ENCODE measurements around the gene STXBP6. TPM values are rescaled to one million over a fixed set of nuclear protein-coding genes. Genes with fewer than 3 reads are reported as not detected.

The STXBP6 gene
- total and polyA plus RNA-seq, 2 donors (not counting 3 experiments of a cell fraction or from before 2014, with no cell fraction given): 0.06 TPM; not detected in 1

DNA sequence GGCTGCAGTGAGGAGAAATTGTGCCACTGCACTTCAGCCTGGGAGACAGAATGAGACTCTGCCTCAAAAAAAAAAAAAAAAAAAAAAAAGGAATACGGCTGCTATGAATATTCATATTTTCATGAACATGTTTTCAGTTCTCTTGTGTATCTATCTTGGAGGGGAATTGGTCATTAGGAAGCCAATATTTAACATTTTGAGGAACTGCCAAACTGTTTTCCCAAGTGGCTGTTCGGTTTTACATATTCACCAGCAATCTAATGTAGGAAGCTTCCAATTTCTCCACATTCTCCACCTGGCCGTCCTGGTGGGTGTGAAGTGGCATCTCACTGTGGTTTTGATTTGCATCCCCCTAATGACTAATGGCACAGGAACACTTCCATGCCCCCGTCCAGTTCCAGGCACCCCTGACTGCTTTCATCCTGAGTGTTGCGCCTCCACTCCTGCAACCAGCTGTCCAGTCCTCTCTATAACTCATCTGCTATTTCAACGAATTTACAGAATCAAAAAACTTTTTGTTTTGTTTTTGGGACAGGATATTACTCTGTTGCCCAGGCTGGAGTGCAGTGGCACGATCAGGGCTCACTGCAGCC is 5.7 kb downstream of the STXBP6 start:
- no peaks in the 10 kb centered on the region for H3K79me2 ChIP-seq (ENCODE audit: control insufficient read depth, insufficient read depth, low read length)
- H4K20me1 ChIP-seq (replicated peaks; ENCODE audit: control insufficient read depth, extremely low read depth, insufficient read depth, low read length): no peaks in the 10 kb centered on the region
- no peaks in the 10 kb centered on the region for H3K9me1 ChIP-seq (replicated peaks; ENCODE audit: control insufficient read depth, extremely low read depth, insufficient read depth, low read length)
- H3K4me3 ChIP-seq (replicated peaks in 1 of 3; ENCODE audit: insufficient read depth in 1 of 3, low read depth in 1 of 3, low read length in 3 of 3): no peak overlapping the region
- TF ChIP-seq POLR2AphosphoS5 (IDR thresholded peaks at IDR 0.05; ENCODE audit: insufficient read depth, low read depth, low read length) (no peak), MAX (IDR thresholded peaks at IDR 0.05; ENCODE audit: insufficient read depth, insufficient read length) (no peak), EZH2 (IDR thresholded peaks at IDR 0.05; ENCODE audit: borderline replicate concordance, low read depth, low read length, severe bottlenecking) (no peak), GATA2 (IDR thresholded peaks at IDR 0.05; ENCODE audit: insufficient read depth, insufficient read length, low read depth, low read length) (no peak), POLR2A (IDR thresholded peaks at IDR 0.05; ENCODE audit: low read depth, low read length) (no peak), MYC (IDR thresholded peaks at IDR 0.05; ENCODE audit: low read depth, low read length) (no peak), FOS (IDR thresholded peaks at IDR 0.05; ENCODE audit: borderline replicate concordance, insufficient read depth, low read length) (no peak), JUN (IDR thresholded peaks at IDR 0.05; ENCODE audit: borderline replicate concordance, insufficient read depth, insufficient read length, low read depth) (no peak)
- TF ChIP-seq, protein P1, sequence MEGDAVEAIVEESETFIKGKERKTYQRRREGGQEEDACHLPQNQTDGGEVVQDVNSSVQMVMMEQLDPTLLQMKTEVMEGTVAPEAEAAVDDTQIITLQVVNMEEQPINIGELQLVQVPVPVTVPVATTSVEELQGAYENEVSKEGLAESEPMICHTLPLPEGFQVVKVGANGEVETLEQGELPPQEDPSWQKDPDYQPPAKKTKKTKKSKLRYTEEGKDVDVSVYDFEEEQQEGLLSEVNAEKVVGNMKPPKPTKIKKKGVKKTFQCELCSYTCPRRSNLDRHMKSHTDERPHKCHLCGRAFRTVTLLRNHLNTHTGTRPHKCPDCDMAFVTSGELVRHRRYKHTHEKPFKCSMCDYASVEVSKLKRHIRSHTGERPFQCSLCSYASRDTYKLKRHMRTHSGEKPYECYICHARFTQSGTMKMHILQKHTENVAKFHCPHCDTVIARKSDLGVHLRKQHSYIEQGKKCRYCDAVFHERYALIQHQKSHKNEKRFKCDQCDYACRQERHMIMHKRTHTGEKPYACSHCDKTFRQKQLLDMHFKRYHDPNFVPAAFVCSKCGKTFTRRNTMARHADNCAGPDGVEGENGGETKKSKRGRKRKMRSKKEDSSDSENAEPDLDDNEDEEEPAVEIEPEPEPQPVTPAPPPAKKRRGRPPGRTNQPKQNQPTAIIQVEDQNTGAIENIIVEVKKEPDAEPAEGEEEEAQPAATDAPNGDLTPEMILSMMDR (IDR thresholded peaks at IDR 0.05; ENCODE audit: extremely low read depth in 1 of 2, insufficient read depth in 1 of 2, low read depth in 1 of 2, low read length in 2 of 2): no peak
- H3K9me3 ChIP-seq (replicated peaks; ENCODE audit: control insufficient read depth, insufficient read depth, low read length): no peaks in the 10 kb centered on the region
- H3K27me3 ChIP-seq (ENCODE audit: control insufficient read depth in 2 of 2, insufficient read depth in 2 of 2, low read length in 2 of 2): peaks cover 16 to 21% of the 10 kb centered on the region in 2 experiments
- H3K27ac ChIP-seq (ENCODE audit: insufficient read depth, low read depth, low read length): no peak overlapping the region
- H3K36me3 ChIP-seq (ENCODE audit: control insufficient read depth in 2 of 2, extremely low read depth in 1 of 2, insufficient read depth in 2 of 2, low read length in 2 of 2): no peaks in the 10 kb centered on the region
- no TSS peak for BruUV-seq (replicated peaks)
- ChIA-PET CTCF (no interaction called here), POLR2A (no interaction called here)
- intact Hi-C loops (cut with micrococcal nuclease) (no loop called here), dilution Hi-C loops (cut with MboI; ENCODE audit: extremely low pct_ligation_motif_present, low sequenced_read_pairs) (no loop called here)
- FAIRE-seq (no peak), DNase-seq (ENCODE audit: low read depth, low spot score) (no peak)
- H2AFZ ChIP-seq (ENCODE audit: low read depth, low read length): no peak overlapping the region
- H3K4me2 ChIP-seq (ENCODE audit: insufficient read depth, low read length): no peak overlapping the region
- H3K4me1 ChIP-seq (ENCODE audit: control insufficient read depth, extremely low read depth, insufficient read depth, low read length): no peaks in the 10 kb centered on the region
- H3K9ac ChIP-seq (replicated peaks; ENCODE audit: extremely low read depth, insufficient read depth, low read length): no peak overlapping the region

Measured in endothelial cell of umbilical vein (primary cell).